ENCODE results near the gene ARHGAP42.

GRCh38 chr11:100785148-100785983 is 98.3 kb downstream of the ARHGAP42 start:
- TF ChIP-seq CTCF (IDR thresholded peaks at IDR 0.05) (no peak), POLR2AphosphoS5 (IDR thresholded peaks at IDR 0.05; ENCODE audit: low read depth, low read length) (no peak), TCF7L2 (IDR thresholded peaks at IDR 0.05; ENCODE audit: low read depth, low read length) (no peak)

Data from Panc1 (cell line).